DMS114 treated with DMSO at 0.1 percent for 48 hours (cell line): Measurements from ENCODE around the gene SPATA2.
"Not testable (repeated sequence)": the region's sequence is repeated elsewhere in the genome, so short reads cannot be mapped to it uniquely, and the experiment has no call there.

Experiments
- DNase-seq: peaks from one replicate; lab custom pipeline; 2025; ENCODE audit not compliant: unreplicated experiment; lab: John Stamatoyannopoulos, UW

Gene SPATA2

GRCh38 chr20:49915380-49916145, at the start of gene SPATA2:
Gene SPATA2, minus strand, starts transcription at chr20:49915529. Its CDS starts 7,039 bp downstream, at chr20:49908490.
- peak; percentile 95 for DNase-seq

- no peak for DNase-seq
Measured at GRCh38 chr20:49961413-49961812, 46.1 kb upstream of the SPATA2 start.

GRCh38 chr20:49957089-49957938, 42.0 kb upstream of the SPATA2 start:
- not testable (repeated sequence) for DNase-seq

GRCh38 chr20:49956689-49957088, 41.4 kb upstream of the SPATA2 start:
- no peak for DNase-seq

- DNase-seq, result not testable (repeated sequence)
Measured at GRCh38 chr20:49955830-49956396, 40.6 kb upstream of the SPATA2 start.

- no peak for DNase-seq
Measured at GRCh38 chr20:49955167-49955566, 39.8 kb upstream of the SPATA2 start.

- DNase-seq, result no peak
Measured at GRCh38 chr20:49951151-49951550, 35.8 kb upstream of the SPATA2 start.

- DNase-seq, result no peak
Measured at GRCh38 chr20:49948809-49949507, 33.6 kb upstream of the SPATA2 start.

GRCh38 chr20:49948178-49948577, 32.8 kb upstream of the SPATA2 start:
- no peak for DNase-seq

- DNase-seq, result no peak
Measured at GRCh38 chr20:49945701-49946477, 30.6 kb upstream of the SPATA2 start.

GRCh38 chr20:49945306-49945700, 30.0 kb upstream of the SPATA2 start:
- no peak for DNase-seq

- no peak for DNase-seq
Measured at GRCh38 chr20:49942942-49943341, 27.6 kb upstream of the SPATA2 start.

- DNase-seq, result no peak
Measured at GRCh38 chr20:49942303-49942702, 27.0 kb upstream of the SPATA2 start.

GRCh38 chr20:49941456-49941855, 26.1 kb upstream of the SPATA2 start:
- no peak for DNase-seq

- no peak for DNase-seq
Measured at GRCh38 chr20:49938173-49939163, 23.1 kb upstream of the SPATA2 start.

GRCh38 chr20:49937027-49937929, 21.9 kb upstream of the SPATA2 start:
- no peak for DNase-seq

- DNase-seq, result peak; percentile 96
Measured at GRCh38 chr20:49936153-49937026, 21.1 kb upstream of the SPATA2 start, which contains the start of gene RNF114. Gene RNF114, plus strand, starts transcription at chr20:49936397. Its CDS starts 16 bp downstream, at chr20:49936413.
